T-helper 17 cell (primary cell): ENCODE measurements around the gene RPL22. TPM values are rescaled to one million over a fixed set of nuclear protein-coding genes. Genes with fewer than 3 reads are reported as not detected.
A peak's percentile ranks its signal among the peaks of the same experiment; 100 is the strongest.
"Not testable (repeated sequence)": the region's sequence is repeated elsewhere in the genome, so short reads cannot be mapped to it uniquely, and the experiment has no call there.

Experiments
- ATAC-seq: fragments of 150-1000 bp; cut with Tn5 transposase; 2 replicates; pipeline ENCODE4 v1.10.0; 2021; ENCODE audit warnings: mild to moderate bottlenecking, moderate library complexity
- DNase-seq, 3 donors: peaks; one replicate each; pipeline versions ENCODE4 v3.0.0 to v3.0.0-alpha.2; 2020 to 2021
- H3K9me3 ChIP-seq: one replicate; pipeline ENCODE4 v1.7.0; 2013; ENCODE audit warnings: low read length, mild to moderate bottlenecking; ENCODE audit not compliant: control insufficient read depth, poor library complexity, severe bottlenecking
- H3K27ac Mint-ChIP-seq: one replicate; pipeline ENCODE4 v1.8.0; 2022; ENCODE audit warnings: mild to moderate bottlenecking, moderate library complexity, mixed read lengths
- H3K27me3 Mint-ChIP-seq: one replicate; pipeline ENCODE4 v1.8.0; 2022; ENCODE audit warnings: mixed read lengths
- H3K36me3 Mint-ChIP-seq: one replicate; pipeline ENCODE4 v1.8.0; 2022; ENCODE audit warnings: low read depth, mixed read lengths
- H3K4me1 Mint-ChIP-seq: one replicate; pipeline ENCODE4 v1.8.0; 2022; ENCODE audit warnings: mild to moderate bottlenecking, mixed read lengths
- H3K4me3 Mint-ChIP-seq: one replicate; pipeline ENCODE4 v1.8.0; 2022; ENCODE audit warnings: mild to moderate bottlenecking, moderate library complexity, mixed read lengths
- total RNA-seq, 4 donors: library from RNA in 2 of 4; stranded (reverse) in 2 of 4; gene quantifications; one replicate each; pipeline ENCODE4 v1.2.3 and lab custom pipeline; 2022 to 2026

Gene RPL22
- total RNA-seq, 2 donors from 2014 or later: 510 to 543 TPM

DNA sequence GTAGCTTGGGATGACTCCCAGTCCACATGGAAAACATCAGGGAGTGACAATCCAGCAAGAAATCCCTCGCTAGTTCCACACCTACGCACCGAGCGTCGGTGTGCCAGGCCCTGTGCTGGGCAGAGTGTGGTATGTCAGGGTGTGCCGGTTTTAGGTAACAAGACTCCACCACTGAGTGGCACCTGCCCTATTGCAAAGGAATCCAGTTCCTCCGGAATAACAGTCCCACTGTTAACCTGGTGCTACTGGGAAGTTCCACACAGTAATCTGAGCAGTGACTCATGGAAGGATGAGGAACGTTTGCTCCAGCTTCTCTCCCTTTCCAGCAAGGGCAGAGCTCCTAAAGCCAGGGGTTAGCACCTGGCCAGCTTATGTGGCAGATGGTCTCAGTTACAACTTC lies 20.8 kb upstream of the RPL22 start:
- H3K27me3 Mint-ChIP-seq: no peaks in the 10 kb centered on the region
- ATAC-seq (no peak), DNase-seq (no peak)
- no peak overlapping the region for H3K27ac Mint-ChIP-seq
- H3K9me3 ChIP-seq: no peaks in the 10 kb centered on the region
- no peaks in the 10 kb centered on the region for H3K4me1 Mint-ChIP-seq
- H3K4me3 Mint-ChIP-seq: no peak overlapping the region
- H3K36me3 Mint-ChIP-seq: no peaks in the 10 kb centered on the region

DNA sequence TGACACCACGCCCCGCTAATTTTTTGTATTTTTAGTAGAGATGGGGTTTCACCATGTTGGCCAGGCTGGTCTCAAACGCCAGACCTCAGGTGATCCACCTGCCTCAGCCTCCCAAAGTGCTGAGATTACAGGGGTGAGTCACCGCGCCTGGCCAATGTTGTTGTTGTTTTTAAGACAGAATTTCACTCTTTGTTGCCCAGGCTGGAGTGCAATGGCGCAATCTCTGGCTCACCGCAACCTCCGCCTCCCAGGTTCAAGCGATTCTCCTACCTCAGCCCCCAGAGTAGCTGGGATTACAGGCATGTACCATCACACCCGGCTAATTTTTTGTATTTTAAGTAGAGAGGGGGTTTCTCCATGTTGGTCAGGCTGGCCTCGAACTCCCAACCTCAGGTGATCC lies 20.2 kb upstream of the RPL22 start:
- not testable (repeated sequence) for H3K36me3 Mint-ChIP-seq, DNase-seq, H3K4me1 Mint-ChIP-seq, H3K27ac Mint-ChIP-seq, H3K9me3 ChIP-seq, ATAC-seq, H3K27me3 Mint-ChIP-seq, H3K4me3 Mint-ChIP-seq

DNA sequence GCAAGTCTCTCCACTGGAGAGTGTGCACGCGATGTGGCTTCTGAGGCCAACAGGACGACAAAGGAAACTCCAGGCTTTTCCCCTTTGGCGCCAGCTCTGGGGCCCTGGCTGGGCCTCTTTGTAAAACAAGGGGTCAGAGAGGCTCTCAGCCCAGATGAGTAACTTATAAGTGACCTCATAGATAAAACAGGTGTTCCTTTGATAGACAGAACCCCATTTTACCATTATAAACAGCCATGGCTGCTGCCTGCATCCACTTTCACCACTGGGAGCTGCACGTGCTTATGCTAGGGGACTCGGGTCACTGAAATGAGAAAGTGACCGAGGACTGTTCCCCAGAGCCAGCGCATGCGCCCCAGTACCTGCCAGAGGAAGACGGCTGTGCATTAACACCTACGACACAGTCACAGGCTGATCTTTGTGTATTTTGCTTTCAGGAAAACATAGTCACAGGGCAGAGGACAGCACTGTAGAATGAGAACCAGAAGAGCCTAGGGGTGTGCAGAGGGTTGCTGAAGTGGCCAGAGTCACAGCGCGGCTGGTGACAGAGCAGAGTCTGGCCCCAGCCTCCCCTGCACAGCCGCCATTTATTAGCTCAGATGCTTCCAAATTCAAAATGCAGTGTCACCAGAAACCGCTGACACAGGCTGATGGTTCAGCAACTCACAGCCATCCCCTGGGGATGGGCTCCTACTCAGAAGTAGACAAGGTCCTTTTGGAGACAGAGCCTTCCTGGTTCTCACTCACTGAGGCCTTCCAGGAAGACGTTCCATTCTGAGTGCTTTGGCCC lies 19.2 kb upstream of the RPL22 start:
- Mint-ChIP-seq H3K4me3 (no peak overlapping the region), H3K27ac (no peak overlapping the region), H3K27me3 (no peaks in the 10 kb centered on the region), H3K36me3 (no peaks in the 10 kb centered on the region), H3K4me1 (no peaks in the 10 kb centered on the region)
- H3K9me3 ChIP-seq: no peaks in the 10 kb centered on the region
- ATAC-seq: no peak
- DNase-seq: no peak

DNA sequence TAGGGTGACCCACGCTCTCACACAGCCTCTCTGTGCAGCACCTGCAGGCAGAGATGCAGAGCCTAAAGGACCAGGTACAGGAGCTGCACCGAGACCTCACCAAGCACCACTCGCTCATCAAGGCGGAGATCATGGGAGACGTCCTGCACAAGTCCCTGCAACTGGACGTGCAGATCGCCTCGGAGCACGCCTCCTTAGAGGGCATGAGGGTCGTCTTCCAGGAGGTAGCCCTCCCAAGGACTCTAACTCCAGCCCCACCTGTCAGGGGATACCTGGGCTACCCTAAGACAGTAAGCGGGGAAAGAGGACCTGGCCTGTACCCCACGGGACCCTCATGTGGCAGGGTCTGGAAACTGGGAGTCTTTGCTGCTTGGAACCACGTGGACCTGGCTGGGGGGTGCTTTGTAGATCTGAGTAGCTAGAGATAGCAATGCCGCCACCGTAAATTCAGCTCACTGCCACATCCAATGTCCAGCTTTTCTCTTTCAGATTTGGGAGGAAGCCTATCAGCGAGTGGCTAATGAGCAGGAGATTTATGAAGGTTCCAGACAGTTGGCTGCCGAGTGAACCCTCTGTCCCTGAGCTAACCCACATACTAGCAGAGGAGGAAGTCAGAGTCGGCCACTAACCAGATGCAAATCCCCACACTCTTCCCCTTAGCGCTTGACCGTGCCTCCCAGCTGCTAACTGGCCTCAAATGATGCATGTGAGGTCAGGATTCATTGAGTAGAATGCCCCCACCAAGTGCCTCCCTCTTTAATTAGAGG lies 13.0 kb upstream of the RPL22 start:
- H3K27ac Mint-ChIP-seq: no peak overlapping the region
- no peak for DNase-seq
- H3K36me3 Mint-ChIP-seq: no peaks in the 10 kb centered on the region
- ATAC-seq: no peak
- H3K27me3 Mint-ChIP-seq: no peaks in the 10 kb centered on the region
- no peak overlapping the region for H3K4me3 Mint-ChIP-seq
- H3K9me3 ChIP-seq: no peaks in the 10 kb centered on the region
- H3K4me1 Mint-ChIP-seq: peaks cover 7% of the 10 kb centered on the region

DNA sequence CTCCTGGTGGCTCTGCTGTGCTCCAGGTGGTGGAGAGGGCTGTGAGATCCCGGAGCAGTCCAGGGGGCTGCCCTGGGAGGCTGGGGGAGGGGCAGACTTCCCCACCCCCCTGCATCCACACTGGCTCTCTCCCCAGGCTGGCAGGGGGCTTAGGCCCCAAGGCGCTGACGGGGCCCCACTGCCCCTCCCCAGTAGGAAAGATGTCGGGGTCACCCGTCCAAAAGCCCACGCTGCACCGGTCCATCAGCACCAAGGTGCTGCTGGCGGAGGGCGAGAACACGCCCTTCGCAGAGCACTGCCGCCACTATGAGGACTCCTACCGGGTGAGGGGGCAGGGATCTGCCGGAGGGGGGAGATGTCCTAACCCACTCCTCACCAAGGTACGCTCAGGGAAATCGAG lies 12.3 kb upstream of the RPL22 start:
- DNase-seq (no peak), ATAC-seq (no peak)
- peaks cover 7% of the 10 kb centered on the region for H3K4me1 Mint-ChIP-seq
- H3K4me3 Mint-ChIP-seq: no peak overlapping the region
- no peak overlapping the region for H3K27ac Mint-ChIP-seq
- H3K36me3 Mint-ChIP-seq: no peaks in the 10 kb centered on the region
- no peaks in the 10 kb centered on the region for H3K9me3 ChIP-seq
- H3K27me3 Mint-ChIP-seq: no peaks in the 10 kb centered on the region

DNA sequence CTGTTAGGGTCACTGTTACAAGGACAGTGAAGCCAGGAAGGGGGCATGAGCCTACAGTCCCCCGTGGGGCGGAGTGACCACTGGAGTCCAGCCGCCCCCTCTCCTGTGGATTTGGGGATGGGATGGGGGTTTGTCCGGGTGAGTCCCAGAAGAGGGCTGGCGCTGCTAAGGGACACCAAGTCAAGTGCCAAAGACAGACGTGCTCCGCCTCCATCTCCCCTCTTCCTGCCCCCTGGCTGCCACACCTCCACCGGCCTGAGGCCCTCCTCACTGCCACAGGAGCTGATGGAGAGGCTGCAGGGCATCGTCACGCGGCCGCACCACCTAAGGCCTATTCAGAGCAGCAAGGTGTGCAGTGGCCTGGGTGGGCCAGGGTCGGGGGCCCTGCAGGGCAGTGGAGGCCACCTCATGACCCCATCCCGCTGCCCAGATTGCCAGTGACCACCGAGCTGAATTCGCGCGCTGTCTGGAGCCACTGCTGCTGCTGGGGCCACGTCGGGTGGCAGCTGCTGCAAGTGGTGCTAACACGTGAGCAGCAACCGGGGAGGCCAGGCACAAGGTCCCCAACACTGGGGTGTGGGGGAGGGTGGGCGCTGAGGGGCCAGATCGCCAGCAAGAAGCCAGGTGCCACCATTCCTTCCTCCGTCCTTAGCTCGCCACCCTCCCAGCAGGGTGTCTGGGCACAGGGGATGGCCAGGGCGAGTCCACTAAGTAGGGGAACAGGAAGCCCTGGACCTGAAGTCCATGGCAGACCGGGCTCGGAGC lies 11.4 kb upstream of the RPL22 start:
- peaks cover 7% of the 10 kb centered on the region for H3K4me1 Mint-ChIP-seq
- H3K27me3 Mint-ChIP-seq: no peaks in the 10 kb centered on the region
- no peak for DNase-seq
- H3K4me3 Mint-ChIP-seq: no peak overlapping the region
- no peaks in the 10 kb centered on the region for H3K9me3 ChIP-seq
- no peaks in the 10 kb centered on the region for H3K36me3 Mint-ChIP-seq
- no peak overlapping the region for H3K27ac Mint-ChIP-seq
- no peak for ATAC-seq

DNA sequence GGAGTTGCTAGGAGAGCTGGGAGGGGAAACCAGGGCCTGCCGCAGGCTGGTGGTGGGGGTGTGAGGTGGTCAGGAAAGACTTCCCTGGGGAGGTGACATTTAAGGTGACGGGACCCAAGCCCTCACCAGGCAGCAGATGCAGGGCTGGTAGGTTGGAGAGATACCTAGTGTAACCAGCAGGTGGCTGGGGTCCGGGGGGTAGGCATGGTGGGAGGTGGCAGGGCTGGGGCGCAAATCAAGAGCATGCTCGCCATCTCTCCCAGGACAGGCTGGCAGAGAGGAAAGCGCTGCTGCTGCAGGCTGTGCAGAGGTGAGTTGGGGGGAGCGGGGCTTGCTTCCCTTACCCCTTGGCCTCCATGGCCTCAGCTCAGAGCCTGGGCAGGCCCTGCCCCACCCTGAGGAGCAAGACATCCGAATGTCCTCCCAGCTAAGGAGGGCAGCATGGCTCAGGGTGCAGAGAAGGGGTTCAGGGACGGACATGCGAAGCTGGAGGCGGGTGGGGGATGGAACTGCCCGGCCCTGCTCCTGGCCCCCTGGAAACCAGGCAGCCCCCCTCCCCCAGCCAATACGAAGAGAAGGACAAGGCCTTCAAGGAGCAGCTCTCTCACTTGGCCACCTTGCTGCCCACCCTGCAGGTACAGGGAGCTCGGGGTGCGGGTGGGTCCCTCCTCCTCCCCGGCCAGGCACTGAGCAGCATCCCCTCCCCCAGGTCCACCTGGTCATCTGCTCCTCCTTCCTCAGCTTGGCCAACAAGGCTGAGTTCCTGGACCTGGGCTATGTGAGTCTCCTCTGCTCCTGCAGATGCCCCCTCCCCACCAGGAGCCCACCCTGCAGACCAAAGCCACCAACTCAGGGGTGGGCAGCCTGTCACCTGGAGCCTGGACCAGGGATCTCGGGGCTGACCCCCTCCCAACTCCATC lies 10.5 kb upstream of the RPL22 start:
- Mint-ChIP-seq H3K36me3 (no peaks in the 10 kb centered on the region), H3K27ac (no peak overlapping the region), H3K4me1 (peaks cover 9% of the 10 kb centered on the region), H3K4me3 (peak overlapping the region; percentile 83), H3K27me3 (no peaks in the 10 kb centered on the region)
- DNase-seq (peak in 1 of 3 donors; percentile 14), ATAC-seq (peak; percentile 22)
- H3K9me3 ChIP-seq: no peaks in the 10 kb centered on the region

DNA sequence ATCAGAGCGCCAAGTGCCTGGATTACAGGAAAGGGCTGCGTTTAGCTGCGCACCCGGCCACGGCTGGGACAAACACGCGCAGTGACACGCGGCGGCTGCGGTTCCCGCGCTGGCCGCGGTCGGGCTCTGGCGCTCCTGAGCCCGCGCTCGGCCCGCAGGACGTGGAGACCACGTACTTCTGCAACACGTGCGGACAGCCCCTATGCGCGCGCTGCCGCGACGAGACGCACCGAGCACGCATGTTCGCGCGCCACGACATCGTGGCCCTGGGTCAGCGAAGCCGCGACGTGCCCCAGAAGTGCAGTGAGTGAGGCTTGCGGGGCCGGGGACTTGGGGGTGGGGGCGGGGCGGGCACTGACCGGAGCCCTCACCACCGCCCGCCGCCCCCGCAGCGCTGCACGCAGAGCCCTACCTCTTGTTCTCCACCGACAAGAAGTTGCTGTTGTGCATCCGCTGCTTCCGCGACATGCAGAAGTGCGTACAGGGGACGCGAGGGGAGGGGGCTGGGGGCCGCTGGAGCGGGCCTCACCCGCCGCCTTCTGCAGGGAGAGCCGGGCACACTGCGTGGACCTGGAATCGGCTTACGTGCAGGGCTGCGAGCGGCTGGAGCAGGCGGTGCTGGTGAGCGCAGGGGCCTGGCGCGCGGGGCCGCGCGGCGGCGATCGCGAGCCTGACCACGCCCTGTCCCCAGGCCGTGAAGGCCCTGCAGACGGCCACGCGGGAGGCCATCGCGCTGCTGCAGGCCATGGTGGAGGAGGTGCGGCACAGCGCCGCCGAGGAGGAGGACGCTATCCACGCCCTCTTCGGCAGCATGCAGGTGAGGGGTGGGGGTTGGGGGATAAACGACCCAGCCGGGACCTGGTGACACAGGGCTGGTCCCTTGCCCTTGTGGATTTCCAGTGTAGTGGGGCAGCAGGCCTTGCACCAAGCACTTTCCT lies 9.6 kb upstream of the RPL22 start:
- no peaks in the 10 kb centered on the region for H3K36me3 Mint-ChIP-seq
- no peaks in the 10 kb centered on the region for H3K27me3 Mint-ChIP-seq
- no peak overlapping the region for H3K27ac Mint-ChIP-seq
- ATAC-seq: peak; percentile 29
- peaks cover 9% of the 10 kb centered on the region for H3K4me1 Mint-ChIP-seq
- H3K9me3 ChIP-seq: no peaks in the 10 kb centered on the region
- H3K4me3 Mint-ChIP-seq: peak overlapping the region; percentile 83
- peak in 1 of 3 donors; percentile 22 for DNase-seq

DNA sequence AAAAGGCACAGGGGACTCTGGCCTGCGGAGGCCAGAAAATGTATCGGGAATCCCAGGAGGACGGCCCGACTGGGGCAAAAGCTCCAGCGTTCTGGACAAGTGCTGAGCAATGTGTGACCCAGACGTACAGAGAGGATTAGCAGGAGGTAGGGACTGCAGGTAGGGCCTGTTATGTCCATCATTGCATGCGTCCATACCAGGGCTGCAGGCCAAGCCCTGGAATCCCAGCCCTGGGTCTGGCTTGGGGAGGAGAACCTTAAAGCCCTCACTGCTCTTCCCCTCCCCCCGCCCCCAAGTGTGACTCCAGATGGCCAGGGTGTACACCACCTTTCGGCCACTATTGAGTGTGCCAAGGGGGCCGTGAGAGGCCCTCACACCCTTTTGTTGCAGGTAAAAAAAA lies 8.5 kb upstream of the RPL22 start:
- no peaks in the 10 kb centered on the region for H3K36me3 Mint-ChIP-seq
- peaks cover 6% of the 10 kb centered on the region for H3K4me1 Mint-ChIP-seq
- ATAC-seq (no peak), DNase-seq (no peak)
- no peaks in the 10 kb centered on the region for H3K9me3 ChIP-seq
- H3K4me3 Mint-ChIP-seq: peak overlapping the region; percentile 33
- H3K27me3 Mint-ChIP-seq: no peaks in the 10 kb centered on the region
- H3K27ac Mint-ChIP-seq: no peak overlapping the region

DNA sequence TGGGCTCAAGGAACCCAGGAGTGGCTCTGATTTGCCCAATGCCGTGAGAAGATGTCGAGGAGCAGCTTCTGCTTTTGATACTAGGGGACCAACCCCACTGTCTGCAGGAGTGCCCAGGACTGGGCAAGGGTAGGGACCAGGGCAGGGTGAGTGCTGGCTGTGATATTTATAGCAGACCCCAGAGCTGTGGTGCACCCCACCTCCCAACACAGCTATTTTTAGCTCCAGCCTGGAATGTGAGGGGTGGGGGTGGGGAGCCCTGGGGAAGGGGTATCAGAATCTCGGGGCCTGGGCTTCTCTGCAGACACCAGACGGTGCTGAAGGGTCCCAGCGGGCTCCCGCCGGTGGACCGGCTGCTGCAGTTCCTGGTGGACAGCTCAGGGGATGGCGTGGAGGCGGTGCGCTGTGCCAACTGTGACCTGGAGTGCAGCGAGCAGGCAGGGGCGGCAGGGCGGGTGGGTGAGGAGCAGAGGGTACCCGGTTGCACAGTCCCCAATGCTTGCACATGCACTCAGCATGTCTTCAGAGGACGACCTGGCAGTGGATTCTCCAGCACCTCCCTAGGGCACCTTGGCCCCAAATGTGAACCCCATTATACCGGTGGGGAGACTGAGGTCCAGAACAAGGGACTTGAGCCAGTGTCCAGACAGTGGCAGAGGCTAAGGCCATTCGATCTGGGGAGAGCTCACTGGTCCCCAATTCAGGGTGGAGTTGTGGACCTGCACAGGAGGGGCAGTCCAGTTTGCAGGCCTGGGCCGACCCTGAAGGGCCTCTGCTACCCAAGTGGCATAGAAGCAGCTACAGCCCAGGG lies 7.9 kb upstream of the RPL22 start:
- no peak for DNase-seq
- ATAC-seq: no peak
- no peaks in the 10 kb centered on the region for H3K9me3 ChIP-seq
- peak overlapping the region; percentile 78 for H3K4me3 Mint-ChIP-seq
- H3K36me3 Mint-ChIP-seq: no peaks in the 10 kb centered on the region
- no peaks in the 10 kb centered on the region for H3K27me3 Mint-ChIP-seq
- H3K27ac Mint-ChIP-seq: no peak overlapping the region
- peaks cover 5% of the 10 kb centered on the region for H3K4me1 Mint-ChIP-seq

DNA sequence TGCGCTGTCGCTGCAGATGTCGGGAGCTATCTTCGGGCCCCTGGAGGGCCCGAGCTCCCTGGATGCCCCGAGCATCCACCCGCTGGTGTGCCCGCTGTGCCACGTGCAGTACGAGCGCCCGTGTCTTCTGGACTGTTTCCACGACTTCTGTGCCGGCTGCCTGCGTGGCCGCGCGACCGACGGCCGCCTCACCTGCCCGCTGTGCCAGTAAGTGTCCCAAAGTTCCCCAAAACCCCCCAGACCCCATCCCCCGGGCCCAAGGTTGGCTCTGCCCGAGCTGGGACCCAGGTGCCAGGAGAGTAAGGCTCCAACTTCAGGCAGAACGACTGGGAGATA lies 7.1 kb upstream of the RPL22 start:
- Mint-ChIP-seq H3K36me3 (no peaks in the 10 kb centered on the region), H3K4me3 (peak overlapping the region; percentile 78), H3K27me3 (no peaks in the 10 kb centered on the region), H3K27ac (no peak overlapping the region), H3K4me1 (peaks cover 8% of the 10 kb centered on the region)
- DNase-seq (no peak), ATAC-seq (no peak)
- H3K9me3 ChIP-seq: no peaks in the 10 kb centered on the region
